ENCODE data around the gene FRY.
A peak's percentile ranks its signal among the peaks of the same experiment; 100 is the strongest.

The FRY gene

GRCh38 chr13:32201809-32202208 is 170.2 kb downstream of the FRY start:
- DNase-seq (ENCODE audit: low read depth), result no peak
- H3K4me3 ChIP-seq (ENCODE audit: low read length), result no peak overlapping the region
- TF ChIP-seq CTCF (IDR thresholded peaks at IDR 0.05; ENCODE audit: insufficient read depth, low read depth, low read length, missing control alignments), result no peak

GRCh38 chr13:32202268-32202667 is 170.7 kb downstream of the FRY start:
- no peak for TF ChIP-seq CTCF (IDR thresholded peaks at IDR 0.05; ENCODE audit: insufficient read depth, low read depth, low read length, missing control alignments)

GRCh38 chr13:32203221-32203620 is 171.6 kb downstream of the FRY start:
- no peak for TF ChIP-seq CTCF (IDR thresholded peaks at IDR 0.05; ENCODE audit: insufficient read depth, low read depth, low read length, missing control alignments)
- H3K4me3 ChIP-seq (ENCODE audit: low read length), result no peak overlapping the region
- DNase-seq (ENCODE audit: low read depth), result no peak

More at GRCh38 chr13:32202268-32202667, 170.7 kb downstream of the FRY start:
- DNase-seq (ENCODE audit: low read depth), result no peak
- H3K4me3 ChIP-seq (ENCODE audit: low read length), result no peak overlapping the region

GRCh38 chr13:32203736-32204135 is 172.2 kb downstream of the FRY start:
- H3K4me3 ChIP-seq (ENCODE audit: low read length), result no peak overlapping the region
- no peak for DNase-seq (ENCODE audit: low read depth)
- no peak for TF ChIP-seq CTCF (IDR thresholded peaks at IDR 0.05; ENCODE audit: insufficient read depth, low read depth, low read length, missing control alignments)

- no peak overlapping the region for H3K4me3 ChIP-seq (ENCODE audit: low read length)
- no peak for DNase-seq (ENCODE audit: low read depth)
- no peak for TF ChIP-seq CTCF (IDR thresholded peaks at IDR 0.05; ENCODE audit: insufficient read depth, low read depth, low read length, missing control alignments)
These were observed 174.0 kb downstream of the FRY start for GRCh38 chr13:32205431-32206096.

- no peak for TF ChIP-seq CTCF (IDR thresholded peaks at IDR 0.05; ENCODE audit: insufficient read depth, low read depth, low read length, missing control alignments)
- peak; percentile 51 for DNase-seq (ENCODE audit: low read depth)
- no peak overlapping the region for H3K4me3 ChIP-seq (ENCODE audit: low read length)
These were observed 174.6 kb downstream of the FRY start for GRCh38 chr13:32206097-32206740.

GRCh38 chr13:32208860-32209259 is 177.3 kb downstream of the FRY start:
- no peak for DNase-seq (ENCODE audit: low read depth)
- H3K4me3 ChIP-seq (ENCODE audit: low read length), result no peak overlapping the region
- no peak for TF ChIP-seq CTCF (IDR thresholded peaks at IDR 0.05; ENCODE audit: insufficient read depth, low read depth, low read length, missing control alignments)

Measured in epithelial cell of esophagus (primary cell).